HG03354 (cell line): Measurements from ENCODE around the gene SH2D5.
A peak's percentile ranks its signal among the peaks of the same experiment; 100 is the strongest.
"Not testable (repeated sequence)": the region's sequence is repeated elsewhere in the genome, so short reads cannot be mapped to it uniquely, and the experiment has no call there.

Source experiments
- ATAC-seq: cut with Tn5 transposase; IDR thresholded peaks from one replicate; pipeline ENCODE4 v1.9.1; 2021; ENCODE audit warnings: mild to moderate bottlenecking; ENCODE audit not compliant: unreplicated experiment, poor library complexity, severe bottlenecking

Gene SH2D5

DNA sequence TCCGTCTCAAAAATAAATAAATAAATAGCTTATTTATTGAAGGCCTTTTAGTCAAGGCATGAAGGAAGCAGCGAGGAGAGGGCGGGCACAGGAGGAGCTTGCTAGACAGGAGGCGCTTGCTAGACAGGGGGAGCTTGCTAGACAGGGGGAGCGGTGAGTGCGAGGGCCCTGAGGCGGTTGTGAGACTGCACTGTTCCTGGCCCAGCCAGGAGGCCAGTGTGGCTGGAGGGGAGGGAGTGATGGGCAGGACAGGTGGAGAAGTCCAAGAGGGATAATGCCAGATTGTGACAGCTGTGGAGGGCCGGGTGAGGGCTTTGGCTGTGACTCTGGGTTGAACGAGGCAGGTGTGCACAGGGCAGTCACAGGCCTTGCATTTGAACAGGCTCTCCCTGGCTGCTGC, 32.9 kb downstream of the SH2D5 start:
- no peak for ATAC-seq

- no peak for ATAC-seq
Observed at GRCh38 chr1:20698195-20698910, 34.1 kb downstream of the SH2D5 start.

GRCh38 chr1:20697563-20697962, 34.9 kb downstream of the SH2D5 start:
- no peak for ATAC-seq

DNA sequence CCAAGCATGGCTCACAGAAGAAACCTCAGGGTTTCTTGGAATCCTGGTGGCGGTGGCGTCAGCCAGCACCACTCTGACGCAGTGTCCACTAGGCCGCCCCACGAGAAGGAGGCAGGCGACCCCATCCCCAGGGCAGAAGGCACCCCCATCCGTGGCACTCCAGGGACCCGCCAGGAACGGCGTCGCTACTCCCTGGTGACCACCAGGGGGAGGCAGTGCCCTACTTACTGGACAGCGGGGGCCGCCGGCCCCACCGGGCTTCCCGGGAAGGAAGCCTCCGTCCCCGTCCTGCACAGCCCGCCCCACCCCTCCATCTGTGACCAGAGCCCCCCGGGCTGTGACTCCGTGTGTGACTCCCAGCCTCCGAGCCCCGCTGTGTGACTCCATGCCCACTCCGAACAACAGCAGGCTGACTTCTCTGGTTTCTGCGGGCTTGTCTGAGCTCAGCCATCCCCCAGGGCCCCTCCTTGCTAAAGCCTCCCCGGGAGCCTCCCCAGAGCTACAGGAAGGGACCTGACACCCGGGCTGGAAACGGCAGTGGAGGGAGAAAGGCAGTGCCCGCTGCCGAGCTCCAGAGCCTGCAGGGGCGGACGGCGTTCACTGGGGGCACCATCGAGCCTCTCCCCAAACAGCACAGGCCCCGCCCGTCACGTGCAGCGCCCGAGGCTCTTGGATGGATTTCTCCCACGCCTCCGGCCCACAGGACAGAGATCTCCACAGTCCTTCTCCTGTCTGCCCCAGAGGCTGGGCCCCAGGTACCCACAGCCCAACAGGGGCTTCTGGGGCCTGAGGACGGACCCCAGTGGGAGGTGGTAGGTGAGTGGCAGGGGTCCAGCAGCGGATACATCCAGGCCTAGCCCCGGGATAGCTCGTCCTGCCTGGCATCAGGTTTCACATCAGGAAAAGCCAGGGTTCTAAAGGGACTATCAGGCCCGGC, 35.8 kb downstream of the SH2D5 start:
- peak; percentile 86 for ATAC-seq

- no peak for ATAC-seq
Observed at GRCh38 chr1:20695515-20695914, 37.0 kb downstream of the SH2D5 start.

DNA sequence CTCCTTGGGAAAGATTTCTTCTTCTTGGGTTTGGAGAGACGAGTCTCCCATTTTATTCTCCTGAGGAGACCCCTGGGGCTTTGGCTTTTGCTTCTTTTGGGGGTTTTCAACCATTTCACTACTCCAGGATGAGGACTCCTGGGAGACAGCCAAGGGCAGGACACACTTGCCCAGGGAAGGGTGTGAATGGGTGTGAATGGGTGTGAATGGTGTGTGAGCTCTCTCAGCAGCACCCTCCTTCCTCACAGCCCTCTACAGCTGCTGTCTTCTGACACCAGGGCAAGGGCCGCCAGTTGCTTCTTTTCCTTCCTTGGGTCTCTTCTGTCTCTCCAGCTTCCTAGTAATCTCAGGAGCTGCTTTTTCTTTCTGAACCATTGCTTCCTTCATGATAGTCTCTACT, 38.9 kb downstream of the SH2D5 start:
- ATAC-seq = no peak

DNA sequence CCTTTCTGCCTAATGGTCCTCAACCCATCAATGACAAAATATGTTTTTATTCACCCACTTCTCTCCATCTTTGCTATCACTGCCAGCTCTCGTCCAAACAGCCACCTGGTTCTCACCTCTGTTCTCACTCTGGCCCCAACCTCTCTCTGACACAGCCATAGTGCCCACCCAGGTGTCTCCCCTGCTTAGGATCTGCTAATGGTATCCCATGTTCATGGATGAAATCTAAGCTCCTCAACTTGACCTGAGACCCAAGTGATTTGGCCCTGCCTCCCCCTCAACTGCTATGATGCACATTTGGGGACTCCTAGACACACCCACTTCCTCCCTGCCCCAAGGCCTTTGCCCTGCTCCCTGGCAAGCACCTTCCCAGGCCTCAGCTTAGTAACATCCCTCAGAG, 40.6 kb downstream of the SH2D5 start:
- no peak for ATAC-seq

DNA sequence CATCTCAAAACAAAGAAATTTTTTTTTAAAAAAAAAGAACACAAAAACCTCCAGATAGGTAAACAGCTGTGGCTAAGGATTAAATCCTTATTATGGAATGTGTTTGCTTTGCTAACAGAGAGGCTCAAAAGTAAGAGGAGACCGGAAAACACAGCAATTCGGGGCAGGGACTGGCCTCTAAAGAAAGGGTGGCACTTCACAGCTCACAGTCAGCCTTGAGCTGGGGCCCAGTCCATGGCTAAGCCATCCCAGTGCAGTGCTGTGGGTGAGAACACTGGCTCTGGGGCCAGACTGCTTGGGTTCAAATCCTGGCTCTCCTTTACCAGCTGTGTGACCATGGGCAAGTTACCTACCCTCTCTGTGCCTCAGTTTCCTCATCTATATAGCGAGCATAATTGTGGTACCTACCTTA, 42.9 kb downstream of the SH2D5 start:
- no peak for ATAC-seq

DNA sequence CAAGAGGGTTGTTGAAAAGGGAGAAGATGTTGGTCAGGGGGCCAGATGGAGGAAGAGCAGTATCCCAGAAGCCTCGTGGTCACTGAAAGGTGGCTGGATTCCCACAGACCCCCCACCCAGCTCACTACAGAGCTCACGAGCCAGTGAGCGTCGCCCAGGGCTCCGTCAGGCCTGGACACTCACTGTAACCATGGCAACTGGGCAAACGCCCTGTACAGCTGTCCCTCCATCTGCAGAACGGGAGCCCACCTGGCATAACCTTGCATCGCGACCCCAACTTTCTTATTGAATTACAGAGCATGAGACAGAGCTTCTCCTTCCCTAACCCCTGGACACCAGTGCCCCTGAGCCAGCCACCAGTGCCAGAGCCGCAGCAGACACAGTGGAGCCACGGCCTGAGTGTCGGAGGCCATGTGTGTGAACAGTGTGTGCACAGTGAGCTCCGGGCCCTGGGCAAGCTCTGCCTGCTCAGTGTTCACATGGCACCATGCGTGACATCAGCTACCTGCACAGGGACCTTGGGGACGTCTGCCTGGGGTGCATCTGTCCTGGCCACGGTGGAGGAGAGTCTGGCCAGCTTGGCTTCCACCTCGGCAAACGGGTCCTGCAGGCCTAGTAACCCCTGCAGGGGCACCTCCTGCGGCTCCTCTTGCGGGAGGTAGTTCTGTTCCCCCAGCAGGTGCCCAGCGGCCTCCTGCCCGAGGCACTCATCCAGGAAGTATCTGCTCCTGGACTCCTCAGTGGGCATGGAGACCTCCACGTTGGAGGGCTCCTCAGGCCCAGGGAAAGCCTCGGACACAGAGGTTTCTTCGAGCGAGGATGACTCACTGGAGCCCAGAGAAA, 45.4 kb downstream of the SH2D5 start:
- no peak for ATAC-seq

DNA sequence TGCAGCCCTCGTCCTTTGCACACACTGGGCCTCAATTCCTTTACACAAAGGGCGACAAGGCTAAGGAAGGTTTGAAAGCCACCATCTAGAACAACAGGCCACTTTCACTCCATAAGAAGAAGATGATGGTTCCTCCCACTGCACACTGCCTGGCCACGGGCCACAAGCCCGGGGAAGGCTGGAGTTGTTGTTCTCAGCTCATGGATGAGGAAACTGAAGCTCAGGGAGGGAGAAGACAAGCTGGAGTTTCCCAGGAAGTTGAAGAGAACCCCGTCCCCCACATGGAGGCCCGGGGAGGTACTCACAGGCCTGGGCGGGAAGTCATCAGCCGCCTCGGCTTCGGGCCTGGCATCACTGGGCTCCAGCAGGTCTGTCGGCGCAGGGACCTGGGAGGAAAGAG, 46.8 kb downstream of the SH2D5 start:
- ATAC-seq = no peak

- ATAC-seq = no peak
Observed at GRCh38 chr1:20685099-20685662, 47.3 kb downstream of the SH2D5 start.

GRCh38 chr1:20684651-20685050, 47.9 kb downstream of the SH2D5 start:
- no peak for ATAC-seq

GRCh38 chr1:20684050-20684620, 48.4 kb downstream of the SH2D5 start:
- ATAC-seq = no peak

- ATAC-seq = no peak
Observed at GRCh38 chr1:20683614-20684013, 48.9 kb downstream of the SH2D5 start.

DNA sequence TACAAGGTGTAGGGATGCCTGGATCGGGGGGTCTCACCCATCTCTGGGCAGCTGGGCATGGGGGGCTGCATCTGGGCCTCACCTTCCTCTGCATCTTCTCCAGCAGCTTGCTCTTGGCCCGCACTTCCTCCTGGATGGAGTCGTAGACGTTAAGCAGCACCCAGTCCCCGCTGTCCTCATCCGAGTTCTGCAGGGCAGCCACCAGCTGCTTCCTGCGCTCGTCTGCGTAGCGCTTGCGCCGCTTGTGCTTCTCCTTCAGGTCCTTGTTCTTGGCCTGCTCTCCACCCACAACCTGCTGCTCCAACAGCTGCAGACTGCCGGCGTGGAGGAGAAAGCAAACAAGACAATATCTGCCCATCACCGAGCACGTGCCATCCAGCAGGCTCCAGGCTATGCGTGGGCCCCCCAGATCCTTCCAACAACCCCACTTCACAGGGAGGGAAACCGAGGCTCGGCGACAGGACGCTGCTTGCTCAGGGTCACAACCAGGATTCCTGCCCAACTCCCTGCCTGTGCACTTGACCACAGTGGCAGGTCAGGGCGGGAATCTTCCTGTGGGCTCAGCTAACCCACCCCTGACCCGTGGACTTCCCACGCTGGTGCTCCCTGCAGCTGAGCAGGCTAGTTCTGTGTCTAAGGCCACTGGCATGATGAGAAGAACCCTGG, 49.8 kb downstream of the SH2D5 start:
- ATAC-seq = no peak

GRCh38 chr1:20681999-20682398, 50.5 kb downstream of the SH2D5 start:
- ATAC-seq = no peak

DNA sequence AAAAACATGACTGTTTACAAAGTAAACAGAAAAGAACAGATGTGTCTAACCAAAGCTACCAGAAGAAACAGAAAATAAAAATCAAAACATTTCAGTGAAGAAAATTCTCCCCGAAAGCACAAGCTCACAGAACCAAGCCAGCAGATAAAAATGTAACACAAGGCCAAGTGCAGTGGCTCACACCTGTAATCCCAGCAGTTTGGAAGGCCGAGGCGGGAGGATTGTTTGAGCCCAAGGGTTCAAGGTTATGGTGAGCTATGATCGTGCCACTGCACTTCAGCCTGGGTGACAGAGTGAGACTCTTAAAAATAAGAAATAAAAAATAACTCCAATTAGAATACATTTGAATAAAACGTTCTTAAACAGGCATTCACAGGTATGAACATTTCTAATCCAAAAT, 52.2 kb downstream of the SH2D5 start:
- no peak for ATAC-seq

- no peak for ATAC-seq
Observed at GRCh38 chr1:20678599-20678998, 53.9 kb downstream of the SH2D5 start.

DNA sequence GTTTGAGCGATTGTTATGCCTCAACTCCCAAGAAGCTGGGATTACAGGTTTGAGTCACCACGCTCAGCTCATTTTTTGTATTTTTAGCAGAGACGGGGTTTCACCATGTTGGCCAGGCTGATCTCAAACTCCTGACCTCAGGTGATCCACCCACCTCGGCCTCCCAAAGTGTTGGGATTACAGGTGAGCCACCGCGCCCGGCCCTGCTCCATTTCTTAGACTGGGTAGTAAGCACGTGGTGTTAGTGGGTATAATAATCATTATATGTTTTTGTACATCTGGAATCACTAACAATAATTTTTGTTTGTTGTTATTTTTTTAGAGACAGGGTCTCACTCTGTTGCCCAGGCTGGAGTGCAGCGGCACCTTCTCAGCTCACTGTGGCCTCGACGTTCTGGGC, 58.9 kb downstream of the SH2D5 start:
- ATAC-seq = not testable (repeated sequence)
